GM18526 (cell line): ENCODE data around the gene HTR1B.

Source experiments
- POLR2A ChIP-seq: IDR thresholded peaks from 3 replicates; pipeline ENCODE4 v1.6.1; 2011; ENCODE audit not compliant: insufficient read length; ENCODE audit errors: extremely low read depth

Gene HTR1B

GRCh38 chr6:77462359-77463307 is 658 bp downstream of the HTR1B start:
- TF ChIP-seq POLR2A: no peak

- TF ChIP-seq POLR2A: no peak
Observed at GRCh38 chr6:77461796-77462195, 1.5 kb downstream of the HTR1B start.

- TF ChIP-seq POLR2A: no peak
Observed at GRCh38 chr6:77458421-77458820, 4.9 kb downstream of the HTR1B start.

GRCh38 chr6:77457720-77458349 is 5.5 kb downstream of the HTR1B start:
- TF ChIP-seq POLR2A: no peak

GRCh38 chr6:77456531-77457248 is 6.6 kb downstream of the HTR1B start:
- no peak for TF ChIP-seq POLR2A

- TF ChIP-seq POLR2A: no peak
Observed at GRCh38 chr6:77455271-77455670, 8.0 kb downstream of the HTR1B start.

GRCh38 chr6:77454386-77454785 is 8.9 kb downstream of the HTR1B start:
- TF ChIP-seq POLR2A: no peak

GRCh38 chr6:77451466-77451865 is 11.8 kb downstream of the HTR1B start:
- TF ChIP-seq POLR2A: no peak

GRCh38 chr6:77450924-77451323 is 12.4 kb downstream of the HTR1B start:
- TF ChIP-seq POLR2A: no peak

GRCh38 chr6:77448546-77448945 is 14.7 kb downstream of the HTR1B start:
- no peak for TF ChIP-seq POLR2A

GRCh38 chr6:77447254-77447653 is 16.0 kb downstream of the HTR1B start:
- no peak for TF ChIP-seq POLR2A

- no peak for TF ChIP-seq POLR2A
Observed at GRCh38 chr6:77446249-77446648, 17.0 kb downstream of the HTR1B start.

GRCh38 chr6:77445214-77445613 is 18.1 kb downstream of the HTR1B start:
- no peak for TF ChIP-seq POLR2A

- TF ChIP-seq POLR2A: no peak
Observed at GRCh38 chr6:77440206-77440976, 22.9 kb downstream of the HTR1B start.

- TF ChIP-seq POLR2A: no peak
Observed at GRCh38 chr6:77433888-77434287, 29.4 kb downstream of the HTR1B start.
